Stimulated activated CD8-positive, alpha-beta memory T cell treated with anti-CD3 and anti-CD28 coated beads, Interleukin-15, amount 100 ng/mL, for 48 hours (primary cell): Measurements from ENCODE around the gene TBC1D22B.
"Not testable (repeated sequence)": the region's sequence is repeated elsewhere in the genome, so short reads cannot be mapped to it uniquely, and the experiment has no call there.

Experiments used
- DNase-seq, 2 donors: peaks; one replicate each; pipeline ENCODE4 v3.0.0-alpha.2; 2020; ENCODE audit warnings: low read depth in 2 of 2

The TBC1D22B gene

DNA sequence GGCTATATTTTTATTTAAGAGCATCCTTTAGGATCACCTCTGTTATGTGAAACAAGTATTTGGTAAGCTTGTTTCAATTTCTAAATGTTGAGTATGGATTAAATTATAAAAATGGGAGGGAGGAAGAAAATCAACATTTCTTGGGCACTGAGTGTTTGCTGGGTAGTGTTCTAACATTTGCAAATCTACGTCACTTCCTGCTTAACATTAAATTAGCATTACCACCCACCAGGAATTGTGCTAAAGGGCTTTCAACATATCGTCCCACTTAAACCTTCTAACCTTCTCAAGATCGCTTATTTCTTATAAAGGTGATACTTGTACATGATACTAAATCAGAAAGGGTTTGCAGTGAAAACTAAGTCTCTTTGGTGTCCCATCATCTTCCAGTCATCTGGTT lies 8.3 kb downstream of the TBC1D22B start:
- no peak for DNase-seq

DNA sequence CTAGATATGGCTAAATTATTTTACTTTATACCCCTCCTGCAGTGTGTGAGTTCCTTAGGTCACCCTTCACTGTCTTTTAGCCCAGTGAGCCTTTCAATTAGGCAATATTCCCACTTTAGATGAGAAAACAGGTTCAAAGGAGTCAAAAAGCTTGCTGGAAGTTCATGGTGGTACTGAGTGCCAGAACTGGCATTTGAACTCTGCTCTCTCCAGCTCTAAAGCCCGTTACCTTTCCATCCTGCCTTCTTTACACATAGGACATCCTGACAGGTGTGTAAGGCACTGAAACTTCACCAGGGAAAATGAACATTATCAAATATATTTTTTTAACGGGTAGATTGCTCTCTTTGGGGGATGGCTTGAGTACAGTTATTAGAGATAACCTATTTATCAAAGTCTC lies 11.5 kb downstream of the TBC1D22B start:
- no peak for DNase-seq

DNA sequence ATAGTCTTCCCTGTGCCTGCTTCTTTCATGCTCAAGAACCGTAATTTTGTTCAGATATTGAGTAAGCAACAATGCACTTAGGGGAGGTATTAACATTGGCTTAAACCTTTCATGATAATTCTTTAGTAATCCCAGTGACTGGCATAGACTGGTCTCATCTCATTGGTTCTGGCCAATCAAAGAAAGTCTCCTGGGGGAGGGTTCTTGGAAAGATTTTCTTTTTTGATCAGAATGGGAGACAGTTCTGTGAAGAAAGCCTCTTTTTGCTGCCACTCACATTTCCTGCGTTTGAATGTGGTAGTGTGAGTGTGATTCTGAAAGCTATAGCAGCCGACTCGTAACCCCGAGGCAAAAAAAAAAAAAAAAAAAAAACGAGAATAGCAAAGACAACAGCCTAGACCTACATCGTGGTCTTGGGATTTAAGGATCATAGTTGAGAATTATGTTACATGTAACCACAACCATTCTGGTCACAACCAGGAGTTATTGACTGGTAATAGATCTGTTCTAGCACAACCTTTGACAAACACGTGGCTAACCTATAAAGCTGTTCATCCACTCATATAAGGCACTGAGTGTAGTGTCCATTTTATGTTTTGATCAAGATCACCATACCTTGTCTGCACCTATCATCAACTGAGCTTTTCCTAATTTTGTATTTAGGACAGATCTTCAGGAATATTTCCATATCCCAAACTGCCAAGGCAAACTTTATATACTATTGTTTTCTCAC lies 15.4 kb downstream of the TBC1D22B start:
- DNase-seq = no peak

DNA sequence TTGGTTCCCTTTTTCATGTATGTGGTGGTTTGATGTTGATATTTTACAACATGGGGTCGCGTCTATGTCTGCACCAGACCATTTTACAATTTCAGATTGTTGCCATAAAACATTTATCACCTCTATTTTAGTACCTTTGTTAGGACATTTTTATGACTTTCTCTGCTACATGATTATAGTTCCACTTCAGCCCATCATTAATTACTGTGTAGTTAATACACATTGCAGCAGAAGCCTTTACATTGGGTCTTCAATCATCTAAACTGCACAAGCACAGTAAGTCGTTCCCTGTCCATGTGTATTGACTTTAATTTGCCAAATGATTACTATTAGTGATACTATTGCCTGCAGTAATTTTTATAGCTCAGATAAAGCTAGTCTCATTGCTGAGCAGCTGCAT lies 16.1 kb downstream of the TBC1D22B start:
- no peak for DNase-seq

DNA sequence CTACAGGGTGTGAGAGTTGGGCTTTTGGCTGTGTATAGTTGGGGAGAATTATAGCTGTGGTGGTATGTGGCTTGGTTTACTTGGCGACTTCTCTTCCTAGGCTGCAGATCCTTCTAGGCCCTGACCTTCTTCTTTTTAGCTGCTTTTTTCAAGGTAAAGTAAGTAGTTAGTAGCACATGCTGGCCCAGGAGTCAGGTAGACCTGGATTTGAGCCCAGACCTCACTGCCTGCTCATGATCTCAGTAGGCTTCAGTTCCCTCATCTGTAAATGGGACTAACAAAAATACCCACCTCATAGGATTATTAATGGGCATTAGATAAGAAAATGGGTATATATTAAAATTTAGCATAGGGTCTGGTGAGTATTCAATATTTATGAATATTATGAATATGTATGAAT lies 17.8 kb downstream of the TBC1D22B start:
- no peak for DNase-seq

DNA sequence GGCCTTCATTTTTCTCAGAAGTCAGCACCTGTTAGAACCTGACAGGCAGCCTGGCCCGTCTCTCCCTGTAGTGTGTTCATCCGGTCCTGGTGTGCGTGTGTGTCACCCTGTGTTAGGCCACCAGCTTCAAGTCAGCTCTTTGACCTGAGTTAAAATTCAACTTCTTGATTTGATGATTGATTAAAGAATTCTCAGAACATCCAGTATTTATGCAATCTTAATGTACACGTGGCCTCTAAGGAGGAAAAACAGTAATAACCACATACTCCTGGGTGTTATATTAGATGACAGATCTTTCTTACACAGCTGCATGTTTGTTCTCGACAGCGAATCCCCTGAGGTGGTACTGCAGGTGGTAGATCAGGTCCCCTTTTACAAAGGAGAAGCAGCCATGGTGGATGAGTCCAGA lies 19.4 kb downstream of the TBC1D22B start:
- no peak for DNase-seq

DNA sequence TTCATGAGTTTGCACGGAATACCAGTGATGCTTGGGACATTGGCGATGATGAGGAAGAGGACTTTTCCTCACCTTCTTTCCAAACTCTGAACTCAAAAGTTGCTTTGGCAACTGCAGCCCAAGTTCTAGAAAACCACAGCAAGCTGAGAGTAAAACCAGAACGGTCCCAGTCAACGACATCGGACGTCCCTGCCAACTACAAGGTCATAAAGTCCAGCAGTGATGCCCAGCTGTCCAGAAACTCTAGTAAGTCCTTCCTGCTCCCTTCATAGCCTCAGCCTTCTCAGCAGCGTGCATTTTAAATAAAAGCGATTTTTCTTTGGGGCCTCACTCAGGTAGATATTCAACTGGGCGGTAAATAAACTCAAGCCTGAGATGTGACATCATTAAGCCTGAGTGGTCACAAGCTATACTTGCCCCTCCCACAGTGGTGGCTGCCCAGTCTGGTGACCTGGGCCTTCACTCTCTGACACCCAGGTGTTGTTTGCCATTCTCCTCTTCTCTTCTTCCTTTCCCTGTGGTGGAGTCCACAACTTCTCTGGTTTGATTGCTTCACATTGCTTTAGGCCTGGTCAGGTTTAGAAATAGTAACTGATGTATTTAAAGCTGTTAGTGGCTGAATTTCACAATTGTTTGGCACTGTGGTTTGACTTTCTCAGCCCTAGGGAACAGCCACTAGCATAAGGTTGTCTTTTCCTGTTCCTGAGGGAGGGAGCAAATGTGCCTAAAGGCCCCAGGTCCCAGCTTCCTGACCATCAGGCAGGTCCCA lies 22.0 kb downstream of the TBC1D22B start:
- no peak for DNase-seq

DNA sequence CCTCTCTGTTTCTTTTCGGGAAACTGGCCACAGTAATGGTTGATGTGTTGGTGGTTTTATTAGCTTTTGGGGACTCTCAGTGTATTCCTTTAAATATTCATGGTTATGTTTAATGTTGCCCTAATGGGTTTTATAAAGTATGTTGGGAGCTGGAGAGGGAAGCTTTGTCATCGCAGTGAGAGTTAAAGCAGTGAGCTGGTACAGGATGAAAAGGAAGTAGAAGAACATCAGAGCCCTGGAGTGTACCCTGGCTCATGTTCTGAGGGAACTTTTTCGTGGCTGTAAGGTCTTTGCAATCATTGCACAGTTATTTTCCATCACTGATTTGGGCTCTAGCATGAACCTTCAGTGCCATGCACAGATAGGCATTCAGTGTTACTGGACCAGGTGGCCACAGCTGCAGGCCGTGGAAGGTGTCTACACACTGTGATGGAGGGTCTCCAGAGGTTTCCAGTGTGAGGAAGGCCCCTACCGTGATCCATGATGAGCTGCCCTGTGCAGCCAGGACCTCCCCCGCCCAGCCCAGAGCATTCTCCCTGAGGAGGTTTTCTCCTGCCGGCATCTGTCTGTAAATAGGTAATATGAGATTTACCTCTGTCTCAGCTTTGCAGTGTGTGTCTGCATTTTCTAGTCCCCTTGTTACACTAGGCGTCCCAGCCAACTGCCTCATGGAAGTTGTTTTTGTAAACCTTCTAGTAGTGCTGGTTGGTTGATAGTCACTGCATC lies 22.8 kb downstream of the TBC1D22B start:
- DNase-seq = no peak

DNA sequence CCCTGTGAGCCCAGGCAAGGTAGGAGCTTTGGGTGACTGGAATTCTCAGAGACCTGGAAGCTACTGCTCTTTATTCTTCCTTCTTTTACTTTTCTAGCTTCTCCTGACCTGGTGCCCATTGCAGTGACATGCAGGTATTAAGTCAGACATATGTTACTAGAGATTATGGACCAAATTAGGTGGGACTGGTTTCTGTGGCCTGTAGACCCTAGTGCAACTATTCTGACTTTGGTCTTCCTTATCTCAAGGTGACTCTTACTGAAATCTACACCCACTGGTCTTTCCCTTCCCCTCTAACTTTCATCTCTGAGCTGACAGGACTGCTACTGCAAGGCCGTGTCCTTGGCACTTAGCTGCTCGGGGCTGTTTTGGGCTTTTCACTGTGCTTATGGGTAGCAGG lies 24.8 kb downstream of the TBC1D22B start:
- no peak for DNase-seq

DNA sequence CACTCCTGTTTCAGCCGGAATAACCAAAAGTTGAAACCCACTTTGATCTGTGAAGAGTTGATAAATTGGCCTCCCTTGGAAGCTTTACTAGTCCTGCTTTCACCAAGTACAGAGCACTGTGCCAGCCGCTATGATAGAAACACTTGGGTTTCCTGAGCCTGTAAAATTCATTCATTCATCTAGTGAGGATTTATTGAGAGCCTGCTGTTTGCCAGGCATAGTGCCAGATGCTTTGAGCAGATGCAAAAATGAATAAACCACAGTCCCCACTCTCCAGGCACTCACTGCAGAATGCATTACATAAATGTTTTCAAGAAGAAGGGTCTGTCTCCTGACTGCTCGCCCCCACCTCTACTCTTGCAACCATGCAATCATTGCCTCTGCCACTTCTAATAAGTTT lies 25.7 kb downstream of the TBC1D22B start:
- DNase-seq = no peak

DNA sequence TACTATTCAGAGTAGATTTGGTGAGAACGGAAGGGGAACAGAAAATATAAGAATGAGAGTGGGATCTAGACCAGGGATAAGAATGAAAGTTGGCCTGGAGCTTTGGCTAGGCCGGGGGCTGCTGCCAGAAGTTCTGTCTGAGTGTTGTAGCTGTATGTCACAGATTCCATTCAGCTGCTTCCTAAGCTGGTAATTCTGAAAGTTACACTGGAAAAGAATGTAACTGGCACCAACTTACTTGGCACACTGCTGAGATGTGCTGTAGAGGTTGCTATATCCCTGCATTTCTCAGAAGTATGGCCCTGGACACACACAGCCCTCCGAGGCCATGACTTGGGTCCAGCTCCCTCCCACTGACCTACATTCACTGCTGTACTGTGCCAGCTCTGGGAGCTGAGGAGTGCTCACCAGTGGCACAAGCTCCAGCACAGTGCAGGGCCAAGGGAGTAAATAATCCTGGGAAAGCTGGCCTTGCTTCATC lies 26.1 kb downstream of the TBC1D22B start:
- no peak for DNase-seq

DNA sequence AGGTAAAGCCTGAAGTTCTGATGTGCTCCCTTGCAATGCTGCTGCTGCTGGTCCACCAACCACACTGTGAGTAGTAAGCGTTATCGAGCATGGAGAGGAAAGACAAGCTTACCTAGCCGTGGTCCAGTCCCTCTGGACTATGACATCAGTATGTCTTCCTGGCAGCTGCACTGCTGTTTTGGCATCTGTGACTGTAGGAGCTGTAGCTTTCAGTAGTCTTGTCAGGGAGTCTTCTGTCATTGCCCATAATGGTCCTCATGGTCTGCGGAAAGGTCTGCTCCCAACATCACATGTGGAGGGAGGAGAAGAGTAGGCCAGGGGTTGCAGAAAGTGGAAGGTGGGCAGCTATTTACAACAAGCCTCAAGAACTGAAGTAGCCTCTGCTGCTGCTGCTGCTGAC lies 27.2 kb downstream of the TBC1D22B start:
- no peak for DNase-seq

DNA sequence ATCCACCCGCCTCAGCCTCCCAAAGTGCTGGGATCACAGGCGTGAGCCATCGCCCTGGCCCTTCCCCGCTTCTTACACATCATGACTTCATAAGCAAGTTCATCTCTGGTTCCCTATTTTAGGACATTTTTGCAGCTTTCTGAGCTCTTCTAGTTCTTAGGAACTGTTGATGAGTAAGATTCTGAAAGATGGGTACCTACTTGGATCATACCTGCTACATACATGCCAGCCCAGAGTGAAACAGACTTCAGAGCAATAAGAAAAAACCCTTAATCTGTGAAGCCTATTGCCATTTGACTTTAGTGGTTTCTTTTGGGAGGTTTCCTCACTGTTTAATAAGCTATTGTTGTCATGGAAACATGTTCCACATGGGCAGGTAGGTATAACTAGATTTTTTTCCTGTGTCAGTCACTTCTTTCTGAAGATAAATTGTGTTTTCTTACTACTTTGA lies 28.3 kb downstream of the TBC1D22B start:
- DNase-seq = peak in 1 of 2 donors; percentile 42

DNA sequence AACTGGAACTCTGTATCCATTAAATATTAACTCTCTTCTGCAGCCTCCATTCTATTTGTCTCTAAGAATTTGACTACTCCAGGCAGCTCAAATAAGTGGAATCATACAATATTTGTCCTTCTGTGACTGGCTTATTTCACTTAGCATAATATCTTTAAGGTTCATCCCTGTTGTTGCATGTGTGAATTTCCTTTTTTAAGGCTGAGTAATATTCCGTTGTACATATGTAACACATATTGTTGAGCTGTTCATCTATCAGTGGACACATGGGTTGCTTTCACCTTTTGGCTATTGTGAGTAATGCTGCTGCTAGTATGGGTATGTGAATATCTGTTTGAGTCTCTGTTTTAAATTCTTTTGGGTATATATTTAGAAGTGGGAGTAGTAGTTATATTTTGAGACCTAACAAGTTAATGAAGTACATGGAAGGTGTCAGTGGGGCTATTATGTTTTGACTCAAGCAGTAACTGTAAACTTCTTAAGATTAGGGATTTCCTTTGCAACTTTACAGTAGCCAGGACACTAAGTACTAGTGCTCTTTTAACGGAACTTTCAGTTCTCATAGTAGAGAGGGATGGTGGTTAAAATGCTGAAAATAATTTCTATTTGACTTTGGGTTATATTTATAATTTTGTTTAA lies 30.1 kb downstream of the TBC1D22B start:
- DNase-seq = no peak

DNA sequence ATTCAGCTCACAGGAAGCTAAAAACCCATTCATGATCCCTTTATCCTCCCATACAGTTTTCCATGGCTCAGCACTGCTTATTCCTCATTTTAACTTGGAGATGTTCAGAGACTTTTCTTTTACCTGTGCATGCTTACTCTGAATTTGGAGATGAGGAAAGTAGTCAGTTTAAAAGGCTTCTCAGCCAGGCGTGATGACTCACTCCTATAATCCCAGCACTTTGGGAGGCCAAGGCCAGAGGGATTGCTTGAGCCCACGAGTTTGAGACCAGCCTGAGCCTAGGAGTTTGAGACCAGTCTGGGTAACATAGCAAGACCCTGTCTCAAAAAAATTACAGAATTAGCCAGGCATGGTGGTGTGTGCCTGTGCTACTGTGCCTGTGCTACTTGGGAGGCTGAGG lies 30.7 kb downstream of the TBC1D22B start:
- DNase-seq = no peak

DNA sequence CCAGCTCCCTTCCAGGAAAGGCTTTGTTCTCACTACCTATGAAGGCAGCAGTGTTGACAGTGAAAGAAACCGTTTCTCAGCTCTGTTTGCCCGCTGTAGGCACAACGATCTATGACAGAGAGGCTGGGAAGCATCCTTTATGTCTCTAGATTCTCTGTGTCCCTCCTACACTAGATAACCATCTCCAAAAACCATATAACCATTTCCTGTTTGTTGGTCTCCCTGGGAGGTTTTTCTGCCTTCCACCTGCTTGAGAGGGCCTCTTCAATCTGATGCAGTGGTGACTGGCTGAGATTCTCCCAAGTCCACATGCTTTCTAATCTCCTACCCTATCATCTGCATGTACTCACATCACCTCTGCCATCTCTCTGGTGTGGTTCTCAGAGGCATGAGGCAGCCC lies 32.4 kb downstream of the TBC1D22B start:
- peak in 1 of 2 donors; percentile 25 for DNase-seq

DNA sequence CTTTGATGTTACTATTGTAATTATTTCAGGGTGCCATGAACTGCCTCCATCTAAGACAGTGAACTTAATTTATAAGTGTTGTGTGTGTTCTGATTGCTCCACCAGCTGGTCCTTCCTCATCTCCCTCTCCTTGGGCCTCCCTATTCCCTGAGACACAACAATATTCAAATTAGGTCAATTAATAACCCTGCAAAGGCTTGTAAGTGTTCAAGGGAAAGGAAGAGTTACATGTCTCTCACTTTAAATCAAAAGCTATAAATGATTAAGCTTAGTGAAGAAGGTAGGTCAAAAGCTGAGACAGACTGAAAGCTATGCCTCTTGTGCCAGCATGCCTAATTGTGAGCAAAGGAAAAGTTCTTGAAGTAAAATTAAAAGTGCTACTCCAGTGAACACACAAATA lies 35.9 kb downstream of the TBC1D22B start:
- no peak for DNase-seq

DNA sequence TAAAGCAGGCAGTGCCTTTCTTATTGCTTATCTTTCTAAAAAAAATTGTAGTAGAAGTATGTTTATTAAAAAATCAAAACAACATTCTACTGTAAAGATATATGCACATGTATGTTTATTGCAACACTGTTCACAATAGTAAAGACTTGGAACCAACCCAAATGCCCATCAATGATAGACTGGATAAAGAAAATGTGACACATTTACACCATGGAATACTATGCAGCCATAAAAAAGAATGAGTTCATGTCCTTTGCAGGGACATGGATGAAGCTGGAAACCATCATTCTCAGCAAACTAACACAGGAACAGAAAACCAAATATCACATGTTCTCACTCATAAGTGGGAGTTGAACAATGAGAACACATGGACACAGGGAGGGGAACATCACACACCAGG lies 40.1 kb downstream of the TBC1D22B start:
- not testable (repeated sequence) for DNase-seq

DNA sequence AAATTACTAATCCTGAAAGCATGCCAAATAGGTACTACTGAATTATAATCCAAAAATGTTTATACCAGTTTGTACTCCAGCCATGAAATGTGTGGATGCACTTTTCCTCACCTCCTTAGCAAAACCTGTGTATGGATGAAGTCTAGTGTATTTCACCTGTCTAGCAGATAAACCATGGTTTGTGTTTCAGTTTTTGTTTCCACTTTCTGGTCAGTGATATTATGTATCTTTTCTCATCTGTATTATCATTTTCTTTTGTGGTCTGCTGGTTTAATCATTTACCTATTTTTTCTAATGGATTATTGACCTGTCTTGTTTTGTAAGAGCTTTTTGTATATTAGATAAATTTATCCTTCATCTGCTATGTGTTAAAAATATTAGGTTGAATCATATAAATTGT lies 41.4 kb downstream of the TBC1D22B start:
- DNase-seq = no peak

DNA sequence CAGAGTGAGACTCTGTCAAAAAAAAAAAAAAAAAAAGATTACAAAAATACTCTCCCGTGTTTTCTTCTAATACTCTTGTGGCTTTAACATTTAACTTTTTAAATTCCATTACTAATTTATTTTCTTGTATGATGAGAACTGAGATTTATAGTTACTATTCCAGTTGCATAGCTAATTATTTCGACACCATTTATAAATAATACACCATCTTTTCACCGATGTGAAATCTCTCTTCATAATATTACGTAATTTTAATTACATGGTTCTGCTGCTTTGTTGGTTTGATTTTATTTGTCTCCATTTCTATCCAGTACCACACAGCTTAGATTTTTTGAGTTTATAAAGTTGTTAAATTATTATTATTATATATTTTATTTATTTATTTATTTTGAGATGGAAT lies 42.4 kb downstream of the TBC1D22B start:
- DNase-seq = no peak

DNA sequence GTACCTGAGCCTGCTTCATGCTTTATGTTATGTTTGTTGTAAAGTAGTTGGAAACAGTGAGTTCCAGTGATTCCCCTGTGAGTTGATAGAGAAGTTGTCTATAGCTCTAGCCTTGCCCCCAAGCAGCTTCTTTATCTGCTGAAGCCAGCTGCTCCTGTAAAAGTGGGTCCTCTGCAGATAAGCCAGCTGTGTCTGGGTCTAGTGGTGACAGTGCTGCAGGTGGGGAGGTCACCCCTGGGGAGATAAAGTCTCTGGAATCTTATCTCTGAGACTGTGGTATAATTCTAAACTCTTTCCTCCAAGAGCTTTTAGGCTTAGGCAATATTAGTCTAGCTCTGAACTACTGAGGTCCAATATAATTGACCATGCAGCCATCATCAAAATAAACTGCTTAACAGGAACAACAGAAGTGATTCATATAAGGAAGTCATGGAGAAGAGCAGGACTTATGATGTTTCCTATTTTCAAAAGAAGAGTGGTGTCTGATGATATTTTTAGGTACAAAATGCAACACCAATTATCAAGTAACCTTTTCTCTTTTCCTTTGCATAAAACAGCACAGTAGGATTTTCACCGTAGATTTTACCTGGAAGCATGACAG lies 44.6 kb downstream of the TBC1D22B start:
- DNase-seq = no peak
